ENCODE measurements around the gene DKK3. TPM values are rescaled to one million over a fixed set of nuclear protein-coding genes. Genes with fewer than 3 reads are reported as not detected.

The DKK3 gene
- total RNA-seq, 1 donor from 2014 or later: not detected

DNA sequence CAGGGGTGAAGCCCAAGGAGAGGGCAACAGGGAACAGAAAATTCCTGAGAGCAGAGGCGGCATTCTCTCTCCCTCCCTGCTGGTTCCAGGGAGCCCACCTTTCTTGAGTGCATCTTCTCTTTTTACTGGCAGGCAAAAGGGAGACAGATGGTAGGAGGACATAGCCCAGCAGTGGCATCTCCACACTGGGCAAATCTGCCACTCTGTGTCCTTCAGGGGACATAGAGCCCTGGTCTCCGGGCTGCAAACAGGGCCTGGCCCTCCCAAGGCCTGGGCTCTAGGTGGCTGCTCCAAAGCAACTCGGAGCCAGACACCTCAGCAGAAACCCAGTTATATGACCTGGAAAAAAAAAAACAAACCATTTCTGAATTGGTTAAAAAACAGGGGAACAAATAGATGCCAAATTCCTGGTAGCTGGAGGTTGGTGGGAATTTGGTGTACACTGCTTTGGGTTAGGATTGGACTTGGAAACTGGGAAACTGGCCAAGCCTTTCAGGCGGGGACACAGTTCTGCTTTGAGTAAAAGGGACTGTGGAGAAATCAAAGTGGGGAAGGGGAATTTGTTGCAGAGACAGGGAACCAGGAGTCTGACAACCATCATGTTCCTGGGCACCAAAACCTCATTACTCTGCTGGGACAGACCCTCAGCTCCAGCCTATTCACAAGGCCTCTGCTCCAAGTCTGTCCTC is 23.6 kb upstream of the DKK3 start:
- intact Hi-C loops (cut with micrococcal nuclease): no loop called here

DNA sequence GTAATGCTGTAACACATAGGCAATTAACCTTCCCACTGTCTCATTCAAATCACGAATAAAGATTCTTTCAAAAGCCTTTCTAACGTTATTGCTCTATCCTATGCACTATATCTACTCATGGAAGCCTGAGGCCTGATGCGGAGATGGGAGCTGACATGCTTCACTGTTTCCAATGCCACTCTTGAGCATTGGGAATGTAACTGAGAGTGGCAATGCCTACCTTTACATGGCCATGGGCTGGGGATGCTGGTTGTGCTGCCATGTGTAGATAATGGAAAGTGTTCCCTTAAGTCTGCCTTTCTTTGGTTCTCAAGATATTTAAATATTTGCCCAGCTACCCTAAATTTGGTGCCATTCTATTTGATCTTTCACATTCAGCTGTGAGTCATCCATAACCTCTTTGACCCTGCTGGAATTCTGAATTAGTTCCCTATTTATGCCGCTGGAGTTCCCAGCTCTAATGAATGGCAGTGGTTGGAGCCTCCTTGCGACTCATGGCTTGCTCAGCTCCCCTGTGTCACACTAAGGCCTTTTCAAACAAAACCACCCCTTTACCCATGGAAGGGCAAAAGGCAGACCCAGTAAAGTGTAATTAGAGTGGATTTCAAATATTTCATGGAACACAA is 21.4 kb upstream of the DKK3 start:
- intact Hi-C loops (cut with micrococcal nuclease): no loop called here

DNA sequence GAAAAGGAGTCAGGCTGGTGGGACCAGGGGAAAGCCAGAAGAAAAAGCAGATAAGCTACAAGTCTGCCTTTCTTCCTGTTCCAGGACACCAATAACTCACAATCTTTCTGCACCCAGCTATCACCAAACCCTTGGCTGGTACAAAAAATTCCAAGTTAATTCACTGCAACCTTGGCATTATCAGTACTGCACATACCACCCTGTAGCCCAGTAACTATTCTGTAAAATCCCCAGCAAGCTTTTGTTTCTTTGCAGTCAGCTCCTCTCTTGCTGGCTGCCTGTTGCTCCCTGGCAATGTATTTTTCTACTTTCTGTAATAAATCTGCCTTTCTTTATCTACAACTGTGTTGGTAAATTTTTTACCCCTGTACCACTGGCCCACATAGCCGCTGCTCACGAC is 20.7 kb upstream of the DKK3 start:
- intact Hi-C loops (cut with micrococcal nuclease): no loop called here

DNA sequence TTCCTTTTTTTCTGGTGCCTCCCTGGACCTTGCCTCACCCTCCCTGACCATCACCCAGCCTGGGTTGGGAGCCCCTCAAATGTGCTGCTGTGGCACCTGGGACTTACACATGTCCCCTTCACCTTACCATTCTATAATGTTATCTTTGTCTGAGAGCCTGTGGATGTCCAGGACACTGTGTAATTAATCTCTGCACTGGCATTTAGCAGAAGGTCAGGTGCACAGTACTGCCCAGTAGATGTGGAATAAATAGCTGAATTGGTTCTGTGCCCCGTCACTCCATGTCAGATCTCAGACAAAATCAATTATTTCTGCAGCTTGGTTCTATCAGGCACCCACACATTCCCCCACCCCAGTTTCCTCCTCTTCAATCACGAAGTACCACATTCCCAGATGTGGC is 19.9 kb upstream of the DKK3 start:
- intact Hi-C loops (cut with micrococcal nuclease): no loop called here

DNA sequence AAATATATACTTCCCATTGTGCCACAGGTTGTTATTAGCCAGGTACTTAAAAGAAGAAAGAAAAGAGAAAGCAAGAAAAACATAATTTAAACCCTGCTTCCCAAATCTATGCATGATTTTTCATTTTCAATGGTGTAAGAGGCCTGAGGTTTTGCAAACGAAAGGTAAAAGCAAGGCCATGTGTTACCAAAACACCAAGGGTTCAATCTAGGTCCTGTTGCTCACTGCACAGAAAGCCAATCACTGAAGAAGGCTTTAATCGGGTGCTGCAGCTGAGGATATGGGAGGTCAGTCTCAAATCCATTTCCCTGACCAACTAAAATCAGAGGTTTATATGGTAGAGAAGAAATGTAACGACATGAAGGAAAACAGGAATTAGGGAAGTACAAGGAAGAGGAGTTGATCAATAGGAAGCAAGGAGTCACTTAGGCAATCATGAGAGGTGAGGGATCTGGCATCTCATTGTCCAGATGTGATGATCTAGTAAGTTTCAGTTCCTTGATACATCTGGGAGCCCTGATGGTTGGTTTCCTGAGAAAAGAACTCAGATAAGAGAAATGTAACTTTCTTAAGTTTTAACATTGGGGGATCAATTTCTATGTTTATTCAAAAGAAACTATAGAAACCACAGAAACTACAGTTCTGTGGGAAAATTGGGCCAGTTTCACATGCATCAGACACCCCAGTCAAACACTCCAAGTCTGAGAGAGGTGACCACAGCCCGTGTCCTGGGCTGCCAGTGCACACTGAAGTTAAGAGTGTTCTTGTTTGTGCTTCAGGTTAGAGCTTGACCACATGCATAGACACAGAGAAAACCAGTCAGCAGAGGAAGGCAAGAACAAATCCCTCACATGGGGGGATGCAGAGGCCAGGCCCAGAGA is 18.1 kb upstream of the DKK3 start:
- intact Hi-C loops (cut with micrococcal nuclease): no loop called here

DNA sequence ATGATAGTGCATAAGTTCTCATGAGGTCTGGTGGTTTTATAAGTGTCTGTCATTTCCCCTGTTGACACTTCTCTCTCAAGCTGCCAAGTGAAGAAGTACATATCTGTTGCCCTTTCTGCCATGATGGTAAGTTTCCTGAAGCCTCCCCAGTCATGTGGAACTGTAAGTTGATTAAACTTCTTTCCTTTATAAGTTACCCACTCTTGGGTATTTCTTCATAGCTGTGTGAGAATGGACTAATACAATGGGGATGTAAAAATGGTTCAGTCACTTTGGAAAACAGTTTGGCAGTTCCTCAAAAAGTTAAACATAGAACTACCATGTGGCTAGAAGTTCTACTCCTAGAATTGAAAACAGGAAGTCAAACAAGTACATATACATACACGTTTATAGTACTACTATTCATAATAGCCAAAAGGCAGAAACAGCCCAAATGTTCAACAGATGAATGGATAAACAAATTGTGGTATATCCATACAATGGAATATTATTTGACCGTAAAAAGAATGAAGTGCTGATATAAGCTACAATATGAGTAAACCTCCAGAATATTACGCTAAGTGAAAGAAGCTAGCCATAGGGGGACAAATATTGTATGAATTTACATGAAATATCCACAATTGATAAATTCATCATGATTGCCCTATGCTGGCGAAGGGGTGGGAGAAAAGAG is 16.0 kb upstream of the DKK3 start:
- intact Hi-C loops (cut with micrococcal nuclease): no loop called here

DNA sequence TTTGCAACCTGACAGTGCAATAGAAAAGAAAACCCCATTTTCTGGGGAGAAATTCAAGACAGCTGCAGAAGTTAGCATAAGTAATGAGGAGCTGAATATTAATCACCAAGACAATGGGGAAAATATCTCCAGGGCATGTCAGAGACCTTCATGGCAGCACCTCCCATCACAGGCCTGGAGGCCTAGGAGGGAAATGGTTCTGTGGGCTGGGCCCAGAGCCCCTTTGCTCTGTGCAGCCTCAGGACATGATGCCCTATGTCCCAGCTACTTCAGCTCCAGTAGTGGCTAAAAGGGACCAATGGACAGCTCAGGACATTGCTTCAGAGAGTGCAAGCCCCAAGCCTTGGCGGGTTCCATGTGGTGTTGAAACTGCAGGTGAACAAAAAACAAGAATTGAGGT is 14.6 kb upstream of the DKK3 start:
- intact Hi-C loops (cut with micrococcal nuclease): no loop called here

DNA sequence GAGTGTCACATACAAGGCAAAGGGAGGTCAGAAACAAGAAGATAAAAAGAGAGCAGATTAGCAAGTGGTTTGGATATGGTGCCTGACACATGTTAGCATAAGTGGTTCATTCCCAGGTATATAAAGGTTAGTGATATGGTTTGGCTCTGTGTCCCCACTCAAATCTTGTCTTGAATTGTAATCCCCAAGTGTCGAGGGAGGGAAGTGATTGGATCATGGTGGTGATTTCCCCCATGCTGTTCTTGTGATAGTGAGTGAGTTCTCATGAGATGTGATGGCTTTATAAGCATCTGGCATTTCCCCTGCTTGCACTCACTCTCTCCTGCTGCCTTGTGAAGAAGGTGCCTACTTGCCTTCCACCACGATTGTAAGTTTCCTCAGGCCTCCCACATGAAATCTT is 12.1 kb upstream of the DKK3 start:
- intact Hi-C loops (cut with micrococcal nuclease): no loop called here

DNA sequence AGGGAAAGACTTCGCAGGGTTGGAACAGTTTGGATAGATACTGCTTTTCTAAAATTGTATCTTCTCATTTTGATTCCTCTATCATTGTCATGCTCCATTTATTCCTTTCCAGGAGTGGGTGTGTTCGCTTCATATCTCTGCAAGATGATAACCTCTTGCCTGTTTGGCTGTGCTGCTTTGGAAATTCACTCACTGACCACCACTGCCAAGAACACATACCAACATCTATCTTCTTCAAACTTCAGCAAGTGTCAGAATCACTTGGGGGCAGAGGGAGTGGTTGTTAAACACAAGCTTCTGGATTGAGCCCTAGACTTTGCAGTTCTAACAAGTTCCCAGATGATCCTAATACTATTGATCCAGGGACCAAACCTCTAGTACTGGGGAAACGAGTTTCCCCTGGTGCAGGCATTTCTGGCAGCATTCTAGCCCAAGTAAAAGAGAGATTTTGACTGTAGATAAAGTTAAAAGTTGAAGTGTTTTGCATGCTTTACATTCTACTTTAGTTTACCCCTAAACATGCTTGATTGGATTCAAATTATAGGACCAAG is 11.5 kb upstream of the DKK3 start:
- intact Hi-C loops (cut with micrococcal nuclease): no loop called here

DNA sequence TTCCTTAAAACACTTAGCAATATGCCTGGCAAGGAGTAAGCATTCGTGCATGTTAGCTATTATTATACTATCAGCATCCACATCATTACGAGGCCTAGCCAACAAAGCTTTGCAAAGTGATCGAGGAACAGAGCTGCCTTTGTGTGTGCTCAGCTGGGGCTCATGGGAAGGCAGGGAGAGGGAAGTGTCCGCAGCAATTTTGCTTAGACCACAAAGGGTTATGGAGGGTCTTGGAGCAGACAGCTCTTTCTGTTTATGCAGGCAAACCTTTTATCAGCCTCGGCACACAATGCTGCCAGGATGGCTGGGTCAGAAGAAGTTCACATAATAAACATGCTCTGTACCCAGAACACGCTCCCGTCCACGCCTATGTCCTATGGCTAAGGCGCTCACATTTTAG is 10.9 kb upstream of the DKK3 start:
- intact Hi-C loops (cut with micrococcal nuclease): no loop called here

DNA sequence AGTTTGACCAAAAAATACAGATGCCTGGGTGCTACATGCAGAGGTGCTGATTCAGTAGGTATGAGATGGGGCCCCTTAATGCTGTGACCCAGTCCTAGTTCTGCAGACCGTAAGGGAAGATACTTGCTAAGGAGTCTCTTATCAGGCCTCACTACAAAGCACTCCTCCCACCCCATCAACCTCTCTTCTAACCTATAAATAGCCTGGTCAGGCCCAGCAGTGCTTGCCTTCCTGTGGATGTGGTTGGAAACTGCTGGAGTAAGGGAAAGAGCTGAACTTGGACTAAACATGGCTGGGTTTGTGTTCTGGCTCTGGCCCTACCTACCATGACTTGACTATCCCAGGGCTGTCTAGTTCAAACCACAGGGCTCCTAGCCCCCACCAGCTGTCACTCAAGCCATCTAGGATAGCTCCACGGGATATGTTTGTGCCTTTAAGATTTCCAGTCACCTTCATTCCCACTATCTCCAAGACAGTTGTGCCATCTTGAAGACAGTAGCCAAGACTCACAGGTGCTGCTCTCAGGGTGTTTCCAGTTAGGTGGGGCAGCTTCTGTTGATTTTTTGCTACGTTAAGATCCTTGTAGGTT is 9.5 kb upstream of the DKK3 start:
- intact Hi-C loops (cut with micrococcal nuclease): no loop called here

DNA sequence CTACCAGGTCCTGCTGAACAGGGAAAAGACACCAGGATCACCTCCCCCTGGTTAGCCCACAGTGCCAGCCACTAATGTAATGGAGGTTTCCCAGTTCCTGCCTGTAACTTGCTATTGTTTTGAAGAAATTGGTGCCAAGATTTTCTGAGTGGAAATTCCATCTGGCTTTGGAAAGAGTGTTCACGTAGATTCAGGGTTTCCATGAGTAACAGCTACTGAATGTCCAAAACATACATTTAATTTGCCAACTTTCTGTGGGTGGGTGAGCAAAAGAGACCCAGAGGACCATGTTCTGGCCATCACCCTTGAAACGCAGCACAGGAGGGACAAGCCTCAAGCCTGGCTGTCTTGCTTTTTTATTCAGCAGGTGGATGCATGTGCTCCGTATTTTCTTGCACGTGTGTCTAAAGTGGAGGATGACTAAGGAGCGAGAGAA is 8.8 kb upstream of the DKK3 start:
- intact Hi-C loops (cut with micrococcal nuclease): no loop called here

DNA sequence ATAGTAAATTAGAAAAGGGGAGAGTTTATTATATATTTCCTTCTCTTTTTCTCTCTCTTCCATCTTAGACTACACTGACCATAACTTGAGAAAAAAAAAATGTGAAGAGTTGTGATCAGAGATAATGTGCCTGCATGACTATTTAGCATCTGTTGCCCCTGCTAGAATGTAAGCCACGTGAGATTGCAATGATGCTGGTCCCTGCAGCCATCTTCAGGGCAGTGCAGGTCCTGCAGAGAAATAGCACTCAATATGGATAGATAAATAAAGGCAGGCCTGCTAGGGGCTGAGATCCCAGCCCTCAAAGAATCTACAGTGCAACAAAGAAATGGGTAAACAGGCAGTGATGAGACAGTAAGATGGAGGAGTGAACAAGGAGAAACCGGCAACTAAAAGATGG is 7.8 kb upstream of the DKK3 start:
- intact Hi-C loops (cut with micrococcal nuclease): no loop called here

DNA sequence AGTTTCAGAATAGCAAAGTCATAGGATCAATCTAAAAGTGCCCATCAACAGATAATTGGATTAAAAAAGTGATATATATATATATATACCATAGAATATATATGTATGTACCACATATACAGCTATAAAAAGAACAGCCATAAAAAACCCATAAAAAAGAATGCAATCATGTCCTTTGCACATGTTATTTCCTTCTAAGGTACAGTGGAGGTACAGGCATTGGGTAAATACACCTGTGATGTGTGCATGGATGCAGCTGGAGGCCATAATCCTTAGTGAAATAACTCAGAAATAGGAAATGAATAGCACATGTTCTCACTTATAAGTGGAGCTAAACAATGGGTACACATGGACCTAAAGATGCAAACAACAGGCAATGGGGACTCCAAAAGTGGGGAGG is 7.1 kb upstream of the DKK3 start:
- intact Hi-C loops (cut with micrococcal nuclease): no loop called here

DNA sequence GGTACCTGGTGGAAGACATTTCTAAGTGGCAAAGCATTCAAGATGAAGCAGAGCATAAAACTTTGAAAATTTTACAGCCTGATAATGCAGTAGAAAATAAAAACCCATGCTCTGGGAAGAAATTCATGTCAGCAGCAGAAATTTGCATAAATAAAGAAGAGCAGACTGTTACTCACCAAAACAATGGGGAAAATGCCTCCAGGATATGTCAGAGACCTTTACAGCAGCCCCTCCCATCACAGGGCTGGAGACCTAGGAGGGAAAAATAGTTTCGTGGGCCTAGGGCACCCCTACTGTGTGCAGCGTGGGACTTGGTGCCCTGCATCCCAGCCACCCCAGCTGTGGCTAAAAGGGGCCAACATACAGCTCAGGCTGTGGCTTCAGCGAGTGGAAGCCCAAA is 5.4 kb upstream of the DKK3 start:
- intact Hi-C loops (cut with micrococcal nuclease): no loop called here

DNA sequence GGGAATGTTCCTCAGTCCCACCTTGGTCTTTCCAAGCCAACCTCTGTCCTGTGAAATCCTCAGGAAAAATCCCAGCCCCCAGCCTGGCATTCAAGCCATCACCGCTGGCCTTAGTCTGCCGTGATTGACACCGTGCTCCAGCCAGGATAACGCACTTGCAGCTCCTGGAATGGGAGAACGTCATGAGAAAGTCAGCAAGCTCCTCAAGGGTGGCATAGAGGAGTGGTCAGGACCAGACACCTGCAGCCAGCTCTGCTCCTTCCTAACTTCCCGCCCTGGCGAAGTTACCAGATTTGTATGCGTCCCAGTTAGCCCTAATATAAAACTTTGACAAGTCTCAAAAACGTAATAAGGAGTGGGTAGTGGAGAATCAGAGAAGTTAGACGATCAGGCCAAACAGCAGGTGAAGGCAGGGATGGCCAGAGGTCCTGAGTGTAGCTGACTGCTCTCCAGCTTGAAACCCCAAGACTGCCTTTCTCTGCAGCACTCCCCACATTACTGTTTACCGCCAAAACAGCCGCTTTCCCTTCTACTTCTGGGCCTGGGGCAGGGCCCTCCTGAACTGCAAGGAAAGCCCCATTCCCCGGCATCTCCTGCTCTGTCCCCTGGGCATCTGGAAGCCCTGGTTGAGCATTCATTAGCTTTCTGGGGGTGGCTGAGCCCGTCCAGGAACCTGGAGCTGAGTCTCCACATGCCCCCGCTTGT is 1.3 kb upstream of the DKK3 start:
- intact Hi-C loops (cut with micrococcal nuclease): no loop called here

DNA sequence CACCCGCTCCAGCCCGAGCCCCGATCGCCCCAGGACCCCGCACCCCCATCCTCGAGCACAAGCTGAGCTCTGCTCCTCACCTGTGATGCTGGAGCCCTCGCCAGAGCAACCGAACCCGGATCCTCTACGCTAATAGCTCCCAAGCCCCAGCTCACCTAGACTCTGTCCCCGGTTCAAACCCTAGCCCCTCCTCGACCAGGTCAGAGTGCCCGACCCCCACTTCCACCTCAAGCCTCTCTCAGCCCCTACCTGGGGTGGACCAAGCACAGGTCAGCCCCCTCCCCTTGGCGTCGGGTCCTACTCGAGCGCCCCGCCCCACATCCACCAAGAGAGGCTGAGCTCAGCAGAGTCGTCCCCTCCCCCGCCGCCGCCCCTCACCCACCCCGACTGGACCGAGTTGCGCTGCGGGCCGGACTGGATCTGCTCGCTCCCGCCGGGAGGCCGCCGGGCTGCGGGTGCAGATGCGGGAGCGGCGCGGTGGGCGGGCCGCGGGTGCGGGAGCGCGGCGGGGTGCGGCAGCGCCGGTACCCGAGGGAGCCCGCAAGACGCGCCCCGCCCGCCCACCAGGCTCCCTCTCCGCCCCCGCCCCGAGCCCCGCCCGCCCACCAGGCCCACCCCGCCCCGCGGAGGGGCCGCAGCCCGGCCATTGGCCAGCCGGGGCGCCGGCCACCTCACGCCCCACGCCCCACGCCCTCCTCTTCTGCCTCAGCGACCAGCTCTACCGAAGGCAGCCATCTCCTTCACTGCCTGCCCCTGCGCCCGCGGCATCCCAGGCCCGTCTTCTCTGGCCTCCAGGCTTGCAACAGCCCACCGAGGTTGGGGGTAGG is 577 bp upstream of the DKK3 start:
- intact Hi-C loops (cut with micrococcal nuclease): no loop called here

DNA sequence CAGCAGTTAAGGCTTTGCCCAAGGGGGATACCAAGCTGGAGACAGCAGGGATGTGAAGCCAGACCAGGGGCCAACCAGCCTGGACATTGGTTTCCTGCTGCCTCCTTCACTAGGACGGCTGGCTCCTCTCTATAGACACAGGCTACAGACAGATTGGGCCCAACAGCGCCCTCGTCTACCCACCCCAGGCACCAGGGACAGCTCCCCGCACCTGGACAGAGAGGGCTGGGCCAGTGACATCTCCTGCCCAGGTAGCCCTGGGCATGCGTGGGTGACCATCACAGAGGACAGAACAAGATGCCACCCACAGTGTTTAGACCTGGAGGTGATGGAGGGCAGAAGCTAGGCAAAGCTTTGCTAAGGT is 1.2 kb downstream of the DKK3 start:
- intact Hi-C loops (cut with micrococcal nuclease): no loop called here

DNA sequence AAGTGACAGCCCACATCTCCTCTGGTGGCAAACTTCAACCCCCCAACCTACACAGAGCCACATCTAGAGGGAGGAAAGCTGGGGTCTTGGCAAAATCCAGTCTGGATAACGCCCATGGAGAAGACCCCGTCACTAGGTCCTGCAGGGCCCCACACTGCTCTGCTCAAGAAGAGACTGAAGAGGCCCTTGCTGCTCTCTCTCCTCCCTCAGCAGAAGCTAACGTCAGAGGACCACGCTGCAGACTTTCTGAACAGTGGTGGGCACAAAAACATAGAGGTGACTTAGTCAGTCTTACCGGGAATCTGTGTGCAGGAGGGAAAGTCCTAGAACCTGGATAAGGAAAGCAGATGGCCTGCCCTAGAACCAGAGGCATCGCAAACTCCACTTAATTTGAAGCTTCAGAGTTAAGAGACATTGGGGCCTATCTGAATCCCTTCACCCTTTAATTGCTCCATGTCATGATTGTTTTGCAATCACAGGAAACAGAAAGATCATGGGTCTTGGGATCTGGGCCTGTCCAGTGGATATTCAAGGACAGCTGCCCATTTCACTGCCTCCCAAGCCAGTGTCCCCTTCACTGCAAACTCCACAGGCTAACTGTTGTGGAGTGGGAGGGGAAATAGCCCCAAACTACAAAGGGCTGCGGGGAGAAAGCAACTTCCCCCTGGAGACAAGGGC is 1.7 kb downstream of the DKK3 start:
- intact Hi-C loops (cut with micrococcal nuclease): no loop called here

Measured in T-helper 2 cell treated with Interferon-gamma antibody and Interleukin-4, amounts not matched to agents 100 ng/mL and 5 ng/mL, for 36 hours (primary cell).